WTC11 (cell line): ENCODE results near the gene ASIC3. TPM values are rescaled to one million over a fixed set of nuclear protein-coding genes. Genes with fewer than 3 reads are reported as not detected.

Source experiments
- ATAC-seq: fragments of 200-7000 bp; cut with Tn5 transposase; 2 replicates; pipeline ENCODE4 v1.10.0; 2021; ENCODE audit warnings: mild to moderate bottlenecking, moderate library complexity
- CTCF ChIA-PET: fragments of 300-600 bp; sonication (Branson Sonifier 250); formaldehyde crosslinking; loops from one replicate; lab custom pipeline; 2021; ENCODE audit warnings: antibody characterized with exemption; lab: Charles Lee
- POLR2A ChIA-PET: fragments of 350-600 bp; sonication (Branson Sonifier 250); formaldehyde crosslinking; loops from one replicate; lab custom pipeline; 2021; ENCODE audit warnings: antibody characterized with exemption; lab: Charles Lee
- DNase-seq: peaks from one replicate; pipeline ENCODE4 v3.0.0; 2021; ENCODE audit warnings: low spot score
- H3K27ac Mint-ChIP-seq: 2 replicates; pipeline ENCODE4 v1.8.0; 2021; ENCODE audit warnings: mixed read lengths
- H3K27me3 Mint-ChIP-seq: 2 replicates; pipeline ENCODE4 v1.8.0; 2021; ENCODE audit warnings: low read depth, mild to moderate bottlenecking, moderate library complexity, mixed read lengths
- H3K36me3 Mint-ChIP-seq: 2 replicates; pipeline ENCODE4 v1.8.0; 2021; ENCODE audit warnings: mixed read lengths
- H3K4me1 Mint-ChIP-seq: 2 replicates; pipeline ENCODE4 v1.8.0; 2022; ENCODE audit warnings: mixed read lengths
- H3K4me3 Mint-ChIP-seq: 2 replicates; pipeline ENCODE4 v1.8.0; 2021; ENCODE audit warnings: mild to moderate bottlenecking, moderate library complexity, mixed read lengths
- H3K9me3 Mint-ChIP-seq: 2 replicates; pipeline ENCODE4 v1.8.0; 2021; ENCODE audit warnings: mixed read lengths
- ATF3 ChIP-seq: sonication (generic); formaldehyde crosslinking; conservative IDR thresholded peaks from 2 replicates; pipeline ENCODE4 v1.8.1; 2022; ENCODE audit warnings: mild to moderate bottlenecking, missing genetic modification reagents
- CREB1 ChIP-seq: sonication (generic); formaldehyde crosslinking; IDR thresholded peaks from 2 replicates; pipeline ENCODE4 v1.8.0; 2023; ENCODE audit warnings: mild to moderate bottlenecking, missing genetic modification reagents
- E2F5 ChIP-seq: sonication (generic); formaldehyde crosslinking; IDR thresholded peaks from 2 replicates; pipeline ENCODE4 v1.8.1; 2022; ENCODE audit warnings: mild to moderate bottlenecking, moderate library complexity, missing genetic modification reagents
- EMX1 ChIP-seq: fragments of 250-450 bp; sonication (Bioruptor Pico); IDR thresholded peaks from 2 replicates; pipeline ENCODE4 v1.8.0; 2021; ENCODE audit warnings: mild to moderate bottlenecking
- ESRRA ChIP-seq: sonication (generic); formaldehyde crosslinking; IDR thresholded peaks from 2 replicates; pipeline ENCODE4 v1.8.1; 2022; ENCODE audit warnings: mild to moderate bottlenecking, missing genetic modification reagents, borderline replicate concordance
- FOXJ3 ChIP-seq: sonication (generic); formaldehyde crosslinking; IDR thresholded peaks from 2 replicates; pipeline ENCODE4 v1.9.0; 2021; ENCODE audit warnings: missing genetic modification reagents, mild to moderate bottlenecking, borderline replicate concordance
- GTF2I ChIP-seq: fragments of 250-450 bp; sonication (Bioruptor Pico); conservative IDR thresholded peaks from 2 replicates; pipeline ENCODE4 v1.4.0; 2021; ENCODE audit warnings: mild to moderate bottlenecking
- KAT7 ChIP-seq: sonication (generic); formaldehyde crosslinking; IDR thresholded peaks from 2 replicates; pipeline ENCODE4 v1.8.1; 2023; ENCODE audit warnings: missing genetic modification reagents, mild to moderate bottlenecking, borderline replicate concordance
- MXD4 ChIP-seq: fragments of 250-450 bp; sonication (Bioruptor Pico); IDR thresholded peaks from 2 replicates; pipeline ENCODE4 v1.8.0; 2021; ENCODE audit warnings: mild to moderate bottlenecking, moderate library complexity, borderline replicate concordance
- MYBL2 ChIP-seq: sonication (generic); formaldehyde crosslinking; IDR thresholded peaks from 2 replicates; pipeline ENCODE4 v1.8.1; 2023; ENCODE audit warnings: mild to moderate bottlenecking, moderate library complexity, missing genetic modification reagents
- NR1H2 ChIP-seq: sonication (generic); formaldehyde crosslinking; IDR thresholded peaks from 2 replicates; pipeline ENCODE4 v1.9.0; 2021; ENCODE audit warnings: mild to moderate bottlenecking, moderate library complexity, missing genetic modification reagents
- NR3C1 ChIP-seq: sonication (generic); formaldehyde crosslinking; conservative IDR thresholded peaks from 2 replicates; pipeline ENCODE4 v1.8.1; 2023; ENCODE audit warnings: low read depth, mild to moderate bottlenecking, missing genetic modification reagents
- OVOL2 ChIP-seq: fragments of 250-450 bp; sonication (Bioruptor Pico); IDR thresholded peaks from 2 replicates; pipeline ENCODE4 v1.9.0; 2021; ENCODE audit warnings: mild to moderate bottlenecking, borderline replicate concordance
- SOX15 ChIP-seq: fragments of 250-450 bp; sonication (Bioruptor Pico); IDR thresholded peaks from 2 replicates; pipeline ENCODE4 v1.9.0; 2021; ENCODE audit warnings: mild to moderate bottlenecking
- TP53 ChIP-seq: sonication (generic); formaldehyde crosslinking; IDR thresholded peaks from 2 replicates; pipeline ENCODE4 v1.8.1; 2023; ENCODE audit warnings: mild to moderate bottlenecking, missing genetic modification reagents
- USF2 ChIP-seq: sonication (generic); formaldehyde crosslinking; IDR thresholded peaks from 2 replicates; pipeline ENCODE4 v1.8.1; 2023; ENCODE audit warnings: mild to moderate bottlenecking, missing genetic modification reagents, moderate library complexity
- ZNF121 ChIP-seq: sonication (generic); formaldehyde crosslinking; IDR thresholded peaks from 2 replicates; pipeline ENCODE4 v1.8.0; 2023; ENCODE audit warnings: missing genetic modification reagents
- ZNF232 ChIP-seq: sonication (generic); formaldehyde crosslinking; IDR thresholded peaks from 2 replicates; pipeline ENCODE4 v1.8.0; 2022; ENCODE audit warnings: mild to moderate bottlenecking, missing genetic modification reagents
- ZNF396 ChIP-seq: fragments of 250-450 bp; sonication (Bioruptor Pico); IDR thresholded peaks from 2 replicates; pipeline ENCODE4 v1.8.0; 2021; ENCODE audit warnings: mild to moderate bottlenecking, moderate library complexity, borderline replicate concordance
- ZNF423 ChIP-seq: fragments of 250-450 bp; sonication (Bioruptor Pico); IDR thresholded peaks from 2 replicates; pipeline ENCODE4 v2.1.2; 2022; ENCODE audit warnings: mild to moderate bottlenecking, moderate library complexity
- total RNA-seq: library from RNA; stranded (reverse); gene quantifications from 3 replicates; pipeline ENCODE4 v1.2.3, GENCODE V29; 2021
- TF ChIP-seq, protein P1 (sequence below): sonication (generic); formaldehyde crosslinking; IDR thresholded peaks from 2 replicates; pipeline ENCODE4 v1.8.0; 2023; ENCODE audit warnings: mild to moderate bottlenecking, missing genetic modification reagents
- TF ChIP-seq, protein P2 (sequence below): fragments of 250-450 bp; sonication (Bioruptor Pico); IDR thresholded peaks from 2 replicates; pipeline ENCODE4 v1.9.0; 2021; ENCODE audit warnings: mild to moderate bottlenecking
- TF ChIP-seq, protein P3 (sequence below): sonication (generic); formaldehyde crosslinking; IDR thresholded peaks from 2 replicates; pipeline ENCODE4 v1.8.1; 2022; ENCODE audit warnings: low read depth, mild to moderate bottlenecking, moderate library complexity, missing genetic modification reagents, borderline replicate concordance

The ASIC3 gene
- total RNA-seq, 1 experiment from 2014 or later: 5.5 TPM

DNA sequence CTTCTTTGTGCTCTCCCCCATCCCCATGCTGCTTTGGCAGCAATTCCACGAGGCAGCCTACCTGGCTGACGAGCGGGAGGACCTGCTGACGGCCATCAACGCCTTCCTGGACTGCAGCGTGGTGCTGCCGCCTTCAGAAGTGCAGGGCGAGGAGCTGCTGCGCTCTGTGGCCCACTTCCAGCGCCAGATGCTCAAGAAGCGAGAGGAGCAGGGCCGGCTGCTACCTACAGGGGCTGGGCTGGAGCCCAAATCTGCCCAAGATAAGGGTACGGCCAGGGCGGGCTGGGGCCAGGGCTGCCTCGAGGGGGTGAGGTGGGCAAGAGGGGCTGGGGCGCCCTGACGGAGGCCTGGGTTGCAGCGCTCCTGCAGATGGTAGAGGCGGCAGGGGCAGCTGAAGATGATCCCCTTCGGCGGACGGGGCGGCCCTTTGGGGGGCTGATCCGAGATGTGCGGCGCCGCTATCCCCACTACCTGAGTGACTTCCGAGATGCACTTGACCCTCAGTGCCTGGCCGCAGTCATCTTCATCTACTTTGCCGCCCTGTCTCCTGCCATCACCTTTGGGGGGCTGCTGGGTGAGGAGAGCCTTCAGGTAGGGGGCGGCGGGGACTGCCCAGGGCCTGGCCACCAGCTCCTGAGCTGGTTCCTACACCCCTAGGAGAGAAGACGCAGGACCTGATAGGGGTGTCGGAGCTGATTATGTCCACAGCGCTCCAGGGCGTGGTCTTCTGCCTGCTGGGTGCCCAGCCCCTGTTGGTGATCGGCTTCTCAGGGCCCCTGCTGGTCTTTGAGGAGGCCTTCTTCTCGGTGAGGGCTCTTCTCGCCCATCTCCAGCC, 22.9 kb downstream of the ASIC3 start:
- H3K9me3 Mint-ChIP-seq: no peaks in the 10 kb centered on the region
- H3K36me3 Mint-ChIP-seq: peaks cover 50% of the 10 kb centered on the region
- no peak overlapping the region for H3K4me3 Mint-ChIP-seq
- ATAC-seq (no peak), DNase-seq (no peak)
- ChIA-PET CTCF (interaction anchor here (1.1 kb wide), 1 partner anchor 45 kb away, joined by 3 read pairs; no protein-coding TSS in a partner anchor), POLR2A (no interaction called here)
- H3K27me3 Mint-ChIP-seq: no peaks in the 10 kb centered on the region
- no peak overlapping the region for H3K27ac Mint-ChIP-seq
- H3K4me1 Mint-ChIP-seq: peaks cover 19% of the 10 kb centered on the region
- TF ChIP-seq ESRRA (CRISPR knock-in tag) (no peak), KAT7 (CRISPR knock-in tag) (no peak), GTF2I (no peak), ZNF121 (no peak), E2F5 (CRISPR knock-in tag) (no peak), OVOL2 (CRISPR knock-in tag) (no peak), MXD4 (no peak), CREB1 (CRISPR knock-in tag) (no peak)
- TF ChIP-seq, protein P1, sequence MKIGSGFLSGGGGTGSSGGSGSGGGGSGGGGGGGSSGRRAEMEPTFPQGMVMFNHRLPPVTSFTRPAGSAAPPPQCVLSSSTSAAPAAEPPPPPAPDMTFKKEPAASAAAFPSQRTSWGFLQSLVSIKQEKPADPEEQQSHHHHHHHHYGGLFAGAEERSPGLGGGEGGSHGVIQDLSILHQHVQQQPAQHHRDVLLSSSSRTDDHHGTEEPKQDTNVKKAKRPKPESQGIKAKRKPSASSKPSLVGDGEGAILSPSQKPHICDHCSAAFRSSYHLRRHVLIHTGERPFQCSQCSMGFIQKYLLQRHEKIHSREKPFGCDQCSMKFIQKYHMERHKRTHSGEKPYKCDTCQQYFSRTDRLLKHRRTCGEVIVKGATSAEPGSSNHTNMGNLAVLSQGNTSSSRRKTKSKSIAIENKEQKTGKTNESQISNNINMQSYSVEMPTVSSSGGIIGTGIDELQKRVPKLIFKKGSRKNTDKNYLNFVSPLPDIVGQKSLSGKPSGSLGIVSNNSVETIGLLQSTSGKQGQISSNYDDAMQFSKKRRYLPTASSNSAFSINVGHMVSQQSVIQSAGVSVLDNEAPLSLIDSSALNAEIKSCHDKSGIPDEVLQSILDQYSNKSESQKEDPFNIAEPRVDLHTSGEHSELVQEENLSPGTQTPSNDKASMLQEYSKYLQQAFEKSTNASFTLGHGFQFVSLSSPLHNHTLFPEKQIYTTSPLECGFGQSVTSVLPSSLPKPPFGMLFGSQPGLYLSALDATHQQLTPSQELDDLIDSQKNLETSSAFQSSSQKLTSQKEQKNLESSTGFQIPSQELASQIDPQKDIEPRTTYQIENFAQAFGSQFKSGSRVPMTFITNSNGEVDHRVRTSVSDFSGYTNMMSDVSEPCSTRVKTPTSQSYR: no peak

GRCh38 chr7:151073990-151074389, 25.7 kb downstream of the ASIC3 start:
- ATAC-seq: no peak
- no peak overlapping the region for H3K27ac Mint-ChIP-seq
- no peaks in the 10 kb centered on the region for H3K9me3 Mint-ChIP-seq
- H3K36me3 Mint-ChIP-seq: peaks cover 34% of the 10 kb centered on the region
- H3K4me1 Mint-ChIP-seq: peaks cover 21% of the 10 kb centered on the region
- H3K27me3 Mint-ChIP-seq: no peaks in the 10 kb centered on the region
- CTCF ChIA-PET: interaction anchor here (0.9 to 1.3 kb wide), 2 partner anchors 12 kb away, joined by 3 read pairs; no protein-coding TSS in a partner anchor
- no peak for DNase-seq
- POLR2A ChIA-PET: no interaction called here
- H3K4me3 Mint-ChIP-seq: no peak overlapping the region
- TF ChIP-seq ZNF232 (CRISPR knock-in tag) (no peak), USF2 (CRISPR knock-in tag) (no peak), MYBL2 (CRISPR knock-in tag) (no peak), FOXJ3 (no peak), ZNF423 (CRISPR knock-in tag) (no peak), TP53 (no peak)
- TF ChIP-seq, all 79 proteins: peak for 0

DNA sequence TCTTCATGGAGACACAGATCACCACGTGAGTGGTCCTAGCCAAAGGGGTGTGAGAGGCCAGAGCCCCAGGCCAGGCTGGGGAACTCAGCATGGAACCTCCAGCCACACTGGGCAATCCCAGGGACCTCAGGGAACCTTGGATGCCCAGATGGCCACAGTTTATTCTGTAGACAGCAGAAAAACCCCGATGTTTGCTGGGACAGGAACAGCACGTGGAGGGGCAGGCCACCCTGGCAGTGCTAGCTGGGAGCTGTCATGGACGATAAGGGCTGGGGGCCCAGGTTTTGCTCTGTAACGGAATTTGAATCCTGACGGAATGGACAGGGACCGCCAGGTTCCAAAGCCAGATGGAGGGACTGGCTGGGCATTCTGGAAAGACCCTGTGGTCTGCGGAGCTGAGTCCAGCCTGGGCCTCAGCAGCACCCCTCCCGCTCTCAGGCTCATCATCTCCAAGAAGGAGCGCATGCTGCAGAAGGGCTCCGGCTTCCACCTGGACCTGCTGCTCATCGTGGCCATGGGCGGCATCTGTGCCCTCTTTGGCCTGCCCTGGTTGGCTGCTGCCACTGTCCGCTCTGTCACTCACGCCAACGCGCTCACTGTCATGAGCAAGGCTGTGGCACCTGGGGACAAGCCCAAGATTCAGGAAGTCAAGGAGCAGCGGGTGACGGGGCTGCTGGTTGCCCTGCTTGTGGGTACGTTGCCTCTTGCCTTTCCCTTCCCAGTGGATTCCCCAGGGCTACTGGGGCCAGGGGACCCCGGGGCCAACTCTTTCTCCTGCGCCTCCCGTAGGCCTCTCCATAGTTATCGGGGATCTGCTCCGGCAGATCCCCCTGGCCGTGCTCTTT, 26.7 kb downstream of the ASIC3 start:
- no peak for DNase-seq
- Mint-ChIP-seq H3K36me3 (peaks cover 27% of the 10 kb centered on the region), H3K9me3 (no peaks in the 10 kb centered on the region), H3K4me1 (peaks cover 29% of the 10 kb centered on the region), H3K27ac (no peak overlapping the region), H3K4me3 (no peak overlapping the region), H3K27me3 (no peaks in the 10 kb centered on the region)
- ATAC-seq: no peak
- ChIA-PET CTCF (interaction anchor here (1.3 to 4.8 kb wide), 3 partner anchors 13 to 112 kb away, joined by 3 to 64 read pairs (median 3); no protein-coding TSS in a partner anchor), POLR2A (no interaction called here)
- TF ChIP-seq NR1H2 (CRISPR knock-in tag): no peak
- no peak for TF ChIP-seq ATF3 (CRISPR knock-in tag)
- TF ChIP-seq NR3C1 (CRISPR knock-in tag): no peak
- TF ChIP-seq, protein P2, sequence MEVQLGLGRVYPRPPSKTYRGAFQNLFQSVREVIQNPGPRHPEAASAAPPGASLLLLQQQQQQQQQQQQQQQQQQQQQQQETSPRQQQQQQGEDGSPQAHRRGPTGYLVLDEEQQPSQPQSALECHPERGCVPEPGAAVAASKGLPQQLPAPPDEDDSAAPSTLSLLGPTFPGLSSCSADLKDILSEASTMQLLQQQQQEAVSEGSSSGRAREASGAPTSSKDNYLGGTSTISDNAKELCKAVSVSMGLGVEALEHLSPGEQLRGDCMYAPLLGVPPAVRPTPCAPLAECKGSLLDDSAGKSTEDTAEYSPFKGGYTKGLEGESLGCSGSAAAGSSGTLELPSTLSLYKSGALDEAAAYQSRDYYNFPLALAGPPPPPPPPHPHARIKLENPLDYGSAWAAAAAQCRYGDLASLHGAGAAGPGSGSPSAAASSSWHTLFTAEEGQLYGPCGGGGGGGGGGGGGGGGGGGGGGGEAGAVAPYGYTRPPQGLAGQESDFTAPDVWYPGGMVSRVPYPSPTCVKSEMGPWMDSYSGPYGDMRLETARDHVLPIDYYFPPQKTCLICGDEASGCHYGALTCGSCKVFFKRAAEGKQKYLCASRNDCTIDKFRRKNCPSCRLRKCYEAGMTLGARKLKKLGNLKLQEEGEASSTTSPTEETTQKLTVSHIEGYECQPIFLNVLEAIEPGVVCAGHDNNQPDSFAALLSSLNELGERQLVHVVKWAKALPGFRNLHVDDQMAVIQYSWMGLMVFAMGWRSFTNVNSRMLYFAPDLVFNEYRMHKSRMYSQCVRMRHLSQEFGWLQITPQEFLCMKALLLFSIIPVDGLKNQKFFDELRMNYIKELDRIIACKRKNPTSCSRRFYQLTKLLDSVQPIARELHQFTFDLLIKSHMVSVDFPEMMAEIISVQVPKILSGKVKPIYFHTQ (CRISPR knock-in tag): no peak
- TF ChIP-seq, protein P3, sequence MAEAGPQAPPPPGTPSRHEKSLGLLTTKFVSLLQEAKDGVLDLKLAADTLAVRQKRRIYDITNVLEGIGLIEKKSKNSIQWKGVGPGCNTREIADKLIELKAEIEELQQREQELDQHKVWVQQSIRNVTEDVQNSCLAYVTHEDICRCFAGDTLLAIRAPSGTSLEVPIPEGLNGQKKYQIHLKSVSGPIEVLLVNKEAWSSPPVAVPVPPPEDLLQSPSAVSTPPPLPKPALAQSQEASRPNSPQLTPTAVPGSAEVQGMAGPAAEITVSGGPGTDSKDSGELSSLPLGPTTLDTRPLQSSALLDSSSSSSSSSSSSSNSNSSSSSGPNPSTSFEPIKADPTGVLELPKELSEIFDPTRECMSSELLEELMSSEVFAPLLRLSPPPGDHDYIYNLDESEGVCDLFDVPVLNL: no peak
- no peak for TF ChIP-seq EMX1
- no peak for TF ChIP-seq ESRRA (CRISPR knock-in tag)
- TF ChIP-seq SOX15: no peak
- no peak for TF ChIP-seq ZNF396 (CRISPR knock-in tag)
